ENCODE data around the gene LMO1.
A peak's percentile ranks its signal among the peaks of the same experiment; 100 is the strongest.

LMO1 gene

GRCh38 chr11:8201644-8202365 is 61.9 kb downstream of the LMO1 start:
- POLR2A ChIA-PET = no interaction called here
- TF ChIP-seq SP1 (IDR thresholded peaks at IDR 0.05) (no peak), L3MBTL2 (conservative IDR thresholded peaks at IDR 0.05) (no peak), HDGF (IDR thresholded peaks at IDR 0.05; ENCODE audit: borderline replicate concordance) (no peak)
- CTCF ChIA-PET = interaction anchor here (2.2 kb wide), 1 partner anchor 9 kb away, joined by 6 read pairs; no protein-coding TSS in a partner anchor
- DNase-seq (ENCODE audit: extremely low spot score) = no peak

GRCh38 chr11:8199676-8200075 is 64.0 kb downstream of the LMO1 start:
- ChIA-PET POLR2A (no interaction called here), CTCF (no interaction called here)
- TF ChIP-seq PKNOX1 (IDR thresholded peaks at IDR 0.05) = no peak
- TF ChIP-seq SP1 (IDR thresholded peaks at IDR 0.05) = no peak
- DNase-seq (ENCODE audit: extremely low spot score) = no peak

GRCh38 chr11:8196749-8197148 is 66.9 kb downstream of the LMO1 start:
- no peak for DNase-seq (ENCODE audit: extremely low spot score)
- TF ChIP-seq FOXM1 (IDR thresholded peaks at IDR 0.05; ENCODE audit: borderline replicate concordance) (no peak), CTBP1 (IDR thresholded peaks at IDR 0.05; ENCODE audit: borderline replicate concordance) (no peak), SUZ12 (IDR thresholded peaks at IDR 0.05) (no peak), BHLHE40 (IDR thresholded peaks at IDR 0.05; ENCODE audit: borderline replicate concordance) (no peak), ZNF384 (IDR thresholded peaks at IDR 0.05) (no peak), FOXK2 (IDR thresholded peaks at IDR 0.05) (no peak), PKNOX1 (IDR thresholded peaks at IDR 0.05) (no peak), HDGF (IDR thresholded peaks at IDR 0.05; ENCODE audit: borderline replicate concordance) (no peak), L3MBTL2 (conservative IDR thresholded peaks at IDR 0.05) (no peak), NFRKB (IDR thresholded peaks at IDR 0.05) (no peak), LEF1 (IDR thresholded peaks at IDR 0.05; ENCODE audit: borderline replicate concordance) (no peak), ARNT (IDR thresholded peaks at IDR 0.05) (no peak), TARDBP (IDR thresholded peaks at IDR 0.05) (no peak)
- POLR2A ChIA-PET = no interaction called here
- CTCF ChIA-PET = no interaction called here

- no peak for TF ChIP-seq FOXM1 (IDR thresholded peaks at IDR 0.05; ENCODE audit: borderline replicate concordance)
- TF ChIP-seq FOXA1 (IDR thresholded peaks at IDR 0.05) = no peak
- no peak for TF ChIP-seq ELF4 (IDR thresholded peaks at IDR 0.05)
- TF ChIP-seq TARDBP (IDR thresholded peaks at IDR 0.05) = no peak
- TF ChIP-seq SUZ12 (IDR thresholded peaks at IDR 0.05) = no peak
- no peak for TF ChIP-seq ZNF384 (IDR thresholded peaks at IDR 0.05)
- CTCF ChIA-PET = interaction anchor here (0.6 kb wide), 1 partner anchor 342 kb away, joined by 3 read pairs; no protein-coding TSS in a partner anchor
- POLR2A ChIA-PET = no interaction called here
Observed at GRCh38 chr11:8194956-8195355, 68.7 kb downstream of the LMO1 start.

GRCh38 chr11:8192896-8193209 is 70.8 kb downstream of the LMO1 start:
- ChIA-PET CTCF (interaction anchor here (0.6 to 1.1 kb wide), 9 partner anchors 10 to 1670 kb away, joined by 3 to 7 read pairs (median 4); no protein-coding TSS in a partner anchor), POLR2A (no interaction called here)
- DNase-seq (ENCODE audit: extremely low spot score) = no peak
- TF ChIP-seq TARDBP (IDR thresholded peaks at IDR 0.05) (no peak), L3MBTL2 (conservative IDR thresholded peaks at IDR 0.05) (no peak), FOXK2 (IDR thresholded peaks at IDR 0.05) (no peak), HDGF (IDR thresholded peaks at IDR 0.05; ENCODE audit: borderline replicate concordance) (no peak), FOXM1 (IDR thresholded peaks at IDR 0.05; ENCODE audit: borderline replicate concordance) (no peak), ZNF384 (IDR thresholded peaks at IDR 0.05) (no peak), LEF1 (IDR thresholded peaks at IDR 0.05; ENCODE audit: borderline replicate concordance) (no peak), BHLHE40 (IDR thresholded peaks at IDR 0.05; ENCODE audit: borderline replicate concordance) (no peak), FOXA1 (IDR thresholded peaks at IDR 0.05) (no peak), SP1 (IDR thresholded peaks at IDR 0.05) (no peak), ELF4 (IDR thresholded peaks at IDR 0.05) (no peak), SUZ12 (IDR thresholded peaks at IDR 0.05) (no peak), CTBP1 (IDR thresholded peaks at IDR 0.05; ENCODE audit: borderline replicate concordance) (no peak), ARNT (IDR thresholded peaks at IDR 0.05) (no peak), NFRKB (IDR thresholded peaks at IDR 0.05) (no peak), PKNOX1 (IDR thresholded peaks at IDR 0.05) (no peak)

More at GRCh38 chr11:8194956-8195355, 68.7 kb downstream of the LMO1 start:
- no peak for DNase-seq (ENCODE audit: extremely low spot score)

- CTCF ChIA-PET = interaction anchor here (0.6 to 1.1 kb wide), 7 partner anchors 10 to 1671 kb away, joined by 3 to 7 read pairs (median 4); no protein-coding TSS in a partner anchor
- DNase-seq (ENCODE audit: extremely low spot score) = peak; percentile 83
- POLR2A ChIA-PET = no interaction called here
- no peak for TF ChIP-seq LEF1 (IDR thresholded peaks at IDR 0.05; ENCODE audit: borderline replicate concordance)
- no peak for TF ChIP-seq ZNF384 (IDR thresholded peaks at IDR 0.05)
- TF ChIP-seq ELF4 (IDR thresholded peaks at IDR 0.05) = no peak
- TF ChIP-seq CTBP1 (IDR thresholded peaks at IDR 0.05; ENCODE audit: borderline replicate concordance) = no peak
- TF ChIP-seq FOXA1 (IDR thresholded peaks at IDR 0.05) = no peak
- no peak for TF ChIP-seq FOXM1 (IDR thresholded peaks at IDR 0.05; ENCODE audit: borderline replicate concordance)
- TF ChIP-seq FOXK2 (IDR thresholded peaks at IDR 0.05) = no peak
Observed at GRCh38 chr11:8192016-8192895, 71.4 kb downstream of the LMO1 start.
